Neuronal stem cell (in vitro differentiated cells): Measurements from ENCODE around the gene MGAT4B.

Source experiments
- DNase-seq: peaks from one replicate; pipeline ENCODE4 v3.0.0-alpha.2; 2013; ENCODE audit warnings: low spot score
- H2AFZ ChIP-seq: one replicate; pipeline ENCODE4 v1.6.1; 2013; ENCODE audit warnings: mild to moderate bottlenecking, low read length, inconsistent platforms
- H2AK5ac ChIP-seq: 2 replicates; pipeline ENCODE4 v1.6.1; 2013; ENCODE audit warnings: low read depth, mild to moderate bottlenecking, inconsistent platforms, low read length, moderate library complexity, mixed read lengths
- H2BK120ac ChIP-seq: 2 replicates; pipeline ENCODE4 v1.6.1; 2013; ENCODE audit warnings: low read depth, mild to moderate bottlenecking, inconsistent platforms, low read length, moderate library complexity, mixed read lengths
- H2BK12ac ChIP-seq: one replicate; pipeline ENCODE4 v1.6.1; 2013; ENCODE audit warnings: low read length, inconsistent platforms
- H2BK15ac ChIP-seq: 2 replicates; pipeline ENCODE4 v1.6.1; 2013; ENCODE audit warnings: mild to moderate bottlenecking, low read length, inconsistent platforms, mixed read lengths
- H2BK5ac ChIP-seq: one replicate; pipeline ENCODE4 v1.6.1; 2013; ENCODE audit warnings: inconsistent platforms, mild to moderate bottlenecking, low read length, moderate library complexity
- H3K14ac ChIP-seq: one replicate; pipeline ENCODE4 v1.6.1; 2013; ENCODE audit warnings: low read length, inconsistent platforms
- H3K18ac ChIP-seq: 2 replicates; pipeline ENCODE4 v1.6.1; 2013; ENCODE audit warnings: low read length, inconsistent platforms
- H3K23ac ChIP-seq: 2 replicates; pipeline ENCODE4 v1.6.1; 2013; ENCODE audit warnings: low read depth, mild to moderate bottlenecking, mixed read lengths, low read length, inconsistent platforms; ENCODE audit not compliant: poor library complexity
- H3K27ac ChIP-seq: replicated peaks from 3 replicates; pipeline ENCODE4 v1.5.1; 2013; ENCODE audit warnings: low read length, inconsistent platforms
- H3K27me3 ChIP-seq, 3 experiments: 2 replicates each; pipeline ENCODE4 v1.6.1; 2013; ENCODE audit warnings: low read length in 3 of 3, mild to moderate bottlenecking in 2 of 3, inconsistent platforms in 1 of 3, low read depth in 1 of 3, mixed read lengths in 1 of 3, moderate library complexity in 1 of 3; ENCODE audit not compliant: control insufficient read depth in 3 of 3, insufficient read depth in 3 of 3
- H3K36me3 ChIP-seq, 2 donors: replicated peaks in 1 of 2; 2 replicates each; pipeline ENCODE4 v1.6.1; 2013; ENCODE audit warnings: low read length in 2 of 2; ENCODE audit not compliant: control insufficient read depth in 2 of 2, insufficient read depth in 2 of 2
- H3K4ac ChIP-seq: 2 replicates; pipeline ENCODE4 v1.6.1; 2013; ENCODE audit warnings: inconsistent platforms, mild to moderate bottlenecking, low read length, moderate library complexity
- H3K4me1 ChIP-seq, 2 donors: 1 replicate in 1 of 2; 2 replicates in 1 of 2; pipeline ENCODE4 v1.6.1; 2013; ENCODE audit warnings: low read length in 2 of 2, low read depth in 1 of 2; ENCODE audit not compliant: control insufficient read depth in 2 of 2, insufficient read depth in 1 of 2
- H3K4me2 ChIP-seq: one replicate; pipeline ENCODE4 v1.6.1; 2013; ENCODE audit warnings: mild to moderate bottlenecking, low read length, inconsistent platforms; ENCODE audit not compliant: insufficient read depth, poor library complexity, severe bottlenecking
- H3K4me3 ChIP-seq, 2 donors: 2 replicates each; pipeline ENCODE4 v1.5.1; 2013; ENCODE audit warnings: low read length in 2 of 2, mild to moderate bottlenecking in 2 of 2, inconsistent platforms in 1 of 2, moderate library complexity in 1 of 2
- H3K79me1 ChIP-seq: one replicate; pipeline ENCODE4 v1.6.1; 2013; ENCODE audit warnings: low read depth, mild to moderate bottlenecking, inconsistent platforms, low read length, moderate library complexity
- H3K9ac ChIP-seq: one replicate; pipeline ENCODE4 v1.6.1; 2013; ENCODE audit warnings: mild to moderate bottlenecking, low read depth, low read length, inconsistent platforms; ENCODE audit not compliant: poor library complexity
- H3K9me3 ChIP-seq, 2 donors: replicated peaks in 1 of 2; 2 replicates each; pipeline versions ENCODE3 to v1.6.1; 2013; ENCODE audit warnings: low read length in 2 of 2, mild to moderate bottlenecking in 2 of 2, inconsistent platforms in 1 of 2, low read depth in 1 of 2, mixed read lengths in 1 of 2, moderate library complexity in 1 of 2; ENCODE audit not compliant: control insufficient read depth in 2 of 2, insufficient read depth in 1 of 2
- H4K8ac ChIP-seq: one replicate; pipeline ENCODE4 v1.6.1; 2013; ENCODE audit warnings: low read depth, mild to moderate bottlenecking, inconsistent platforms, low read length, moderate library complexity
- H4K91ac ChIP-seq: one replicate; pipeline ENCODE4 v1.6.1; 2013; ENCODE audit warnings: low read length, low read depth, mild to moderate bottlenecking, inconsistent platforms; ENCODE audit not compliant: poor library complexity
- WGBS, 2 donors: extraction: QIAGEN DNeasy Blood & Tissue Kit; methylation state at CpG; one replicate each; pipeline ENCODE4 v1.1.7; 2013; ENCODE audit warnings: missing lambda C conversion rate in 2 of 2, mixed read lengths in 1 of 2; ENCODE audit not compliant: insufficient read length in 2 of 2, insufficient replicate concordance in 1 of 2; ENCODE audit errors: extremely low coverage in 2 of 2; 5-methylcytosine and 5-hydroxymethylcytosine counted together

MGAT4B gene

DNA sequence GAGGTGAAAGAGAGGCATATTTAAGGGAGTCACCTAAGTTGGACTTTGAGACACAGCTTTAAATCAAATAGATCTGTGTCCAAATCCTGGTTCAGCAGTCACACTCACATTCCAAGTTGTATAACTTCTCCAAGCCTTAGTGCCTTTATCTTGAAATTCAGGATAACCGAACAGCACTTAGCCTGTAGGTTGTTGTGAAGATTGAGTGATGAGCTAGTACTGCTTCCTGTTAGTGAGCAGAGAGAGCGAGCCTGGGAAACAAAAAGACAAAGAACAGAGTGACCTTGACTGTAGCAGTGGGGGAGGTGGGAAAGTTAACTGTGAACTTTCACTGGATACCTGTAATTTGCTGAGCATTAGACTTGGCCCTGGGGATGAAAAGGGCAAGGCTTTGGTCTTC, 51.6 kb downstream of the MGAT4B start:
- WGBS, 2 donors, result no CpG with 5 or more reads among the region's 2 CpGs
- Histone ChIP-seq H2AK5ac (no peak overlapping the region), H3K23ac (no peak overlapping the region), H3K79me1 (peaks cover 5% of the 10 kb centered on the region), H4K91ac (no peak overlapping the region), H2BK15ac (no peak overlapping the region), H4K8ac (no peak overlapping the region), H3K9me3 (no peaks in the 10 kb centered on the region), H3K36me3 (peaks cover 2 to 25% of the 10 kb centered on the region in 2 donors), H2BK5ac (no peak overlapping the region), H2BK12ac (no peak overlapping the region), H3K9ac (no peak overlapping the region), H3K27me3 (no peaks in the 10 kb centered on the region), H2AFZ (no peak overlapping the region), H3K18ac (no peak overlapping the region), H2BK120ac (no peak overlapping the region), H3K27ac (no peak overlapping the region), H3K4me2 (no peak overlapping the region), H3K4me1 (peaks cover 0 to 13% of the 10 kb centered on the region in 2 donors), H3K14ac (no peak overlapping the region), H3K4ac (no peak overlapping the region), H3K4me3 (no peak overlapping the region)
- no peak for DNase-seq

DNA sequence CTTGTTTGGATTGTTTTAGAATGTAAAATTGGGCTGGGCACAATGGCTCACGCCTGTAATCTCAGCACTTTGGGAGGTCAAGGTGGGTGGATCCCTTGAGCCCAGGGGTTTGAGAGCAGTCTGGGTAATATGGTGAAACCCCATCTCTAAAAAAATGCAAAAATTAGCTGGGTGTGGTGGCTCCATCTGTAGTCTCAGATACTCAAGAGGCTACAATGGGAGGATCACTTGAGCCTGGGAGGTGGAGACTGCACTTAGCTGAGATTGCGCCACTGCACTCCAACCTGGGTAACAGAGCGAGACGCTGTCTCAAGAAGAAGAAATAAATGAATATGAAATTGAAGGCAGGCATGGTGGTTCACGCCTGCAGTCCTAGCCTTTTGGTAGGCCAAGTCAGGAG, 52.7 kb downstream of the MGAT4B start:
- Histone ChIP-seq H3K18ac (no peak overlapping the region), H2BK120ac (no peak overlapping the region), H2AFZ (no peak overlapping the region), H2BK5ac (no peak overlapping the region), H3K23ac (no peak overlapping the region), H3K9ac (no peak overlapping the region), H3K4ac (no peak overlapping the region), H2BK12ac (no peak overlapping the region), H3K4me2 (no peak overlapping the region), H3K4me1 (peaks cover 0 to 12% of the 10 kb centered on the region in 2 donors), H3K9me3 (peaks cover 3 to 4% of the 10 kb centered on the region in 2 donors), H2BK15ac (no peak overlapping the region), H3K36me3 (peaks cover 7 to 32% of the 10 kb centered on the region in 2 donors), H4K91ac (no peak overlapping the region), H3K4me3 (no peak overlapping the region), H4K8ac (no peak overlapping the region), H3K79me1 (peaks cover 3% of the 10 kb centered on the region), H2AK5ac (no peak overlapping the region), H3K27ac (no peak overlapping the region), H3K27me3 (no peaks in the 10 kb centered on the region), H3K14ac (no peak overlapping the region)
- DNase-seq, result no peak
- no CpG with 5 or more reads among the region's 5 CpGs for WGBS, 2 donors

DNA sequence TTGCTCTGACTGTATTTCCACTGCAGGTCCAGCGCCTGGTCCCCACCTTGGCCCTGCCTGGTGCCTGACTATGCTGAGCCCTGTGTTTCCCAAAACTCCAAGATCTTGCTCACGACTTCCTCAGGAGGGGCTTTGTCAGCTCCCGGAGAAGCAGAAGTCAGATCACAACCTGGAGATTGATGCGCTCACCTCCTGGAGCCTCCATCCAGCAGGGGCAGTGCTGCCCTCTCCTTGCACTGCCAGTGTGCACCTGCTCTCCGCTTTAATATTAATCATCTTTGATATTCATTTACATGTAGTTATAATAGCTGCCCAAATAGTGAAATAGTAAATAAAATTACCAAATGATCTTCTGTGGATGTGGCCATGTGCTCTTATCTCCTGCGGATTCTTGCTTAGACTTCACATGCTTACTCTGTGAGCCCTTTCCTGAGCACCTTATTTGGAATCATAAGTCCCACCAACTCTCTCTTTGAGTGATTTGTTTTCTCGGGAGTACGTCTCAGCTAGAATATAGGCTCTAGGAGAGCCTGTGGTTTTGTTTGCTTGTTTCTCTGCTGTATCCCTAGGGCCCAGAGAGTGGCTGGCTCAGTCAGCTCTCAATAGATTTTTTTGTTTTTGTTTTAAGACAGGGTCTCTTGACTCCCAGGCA, 56.7 kb downstream of the MGAT4B start:
- Histone ChIP-seq H4K8ac (no peak overlapping the region), H2BK12ac (no peak overlapping the region), H3K23ac (no peak overlapping the region), H4K91ac (no peak overlapping the region), H3K9me3 (peaks cover 3 to 14% of the 10 kb centered on the region in 2 donors), H3K9ac (no peak overlapping the region), H3K79me1 (peaks cover 3% of the 10 kb centered on the region), H3K4me1 (peaks cover 0 to 8% of the 10 kb centered on the region in 2 donors), H3K18ac (no peak overlapping the region), H2BK5ac (no peak overlapping the region), H3K4ac (no peak overlapping the region), H2AK5ac (no peak overlapping the region), H3K14ac (no peak overlapping the region), H3K4me3 (no peak overlapping the region), H2BK120ac (no peak overlapping the region), H3K27me3 (no peaks in the 10 kb centered on the region), H3K27ac (peak overlapping the region; percentile 39), H2AFZ (no peak overlapping the region), H3K36me3 (peaks cover 7 to 50% of the 10 kb centered on the region in 2 donors), H3K4me2 (no peak overlapping the region), H2BK15ac (no peak overlapping the region)
- WGBS, 2 donors, result no CpG with 5 or more reads among the region's 8 CpGs
- no peak for DNase-seq

DNA sequence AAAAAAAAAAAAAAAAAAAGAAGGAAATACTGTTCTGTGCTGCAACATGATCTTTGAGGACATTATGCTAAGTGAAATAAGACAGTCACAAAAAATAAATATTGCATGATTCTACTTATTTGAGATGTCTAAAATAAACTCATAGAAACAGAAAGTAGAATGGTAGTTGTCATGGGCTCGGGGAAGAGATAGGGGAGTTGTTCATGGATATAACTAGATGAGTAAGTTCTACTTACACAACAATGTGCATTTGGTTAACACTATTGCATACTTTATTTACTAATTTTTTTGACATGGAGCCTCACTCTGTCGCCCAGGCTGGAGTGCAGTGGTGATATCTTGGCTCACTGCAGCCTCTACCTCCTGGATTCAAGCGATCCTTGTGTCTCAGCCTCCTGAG, 58.9 kb downstream of the MGAT4B start:
- Histone ChIP-seq H3K18ac (no peak overlapping the region), H3K4me3 (no peak overlapping the region), H2BK5ac (no peak overlapping the region), H3K79me1 (peaks cover 3% of the 10 kb centered on the region), H3K9me3 (peaks cover 3 to 14% of the 10 kb centered on the region in 2 donors), H3K36me3 (peaks cover 7 to 54% of the 10 kb centered on the region in 2 donors), H2BK12ac (no peak overlapping the region), H3K4me2 (no peak overlapping the region), H3K9ac (no peak overlapping the region), H3K23ac (no peak overlapping the region), H3K4ac (no peak overlapping the region), H3K27ac (no peak overlapping the region), H3K14ac (no peak overlapping the region), H3K4me1 (no peaks in the 10 kb centered on the region), H2AFZ (no peak overlapping the region), H4K8ac (no peak overlapping the region), H4K91ac (no peak overlapping the region), H3K27me3 (no peaks in the 10 kb centered on the region), H2BK15ac (no peak overlapping the region), H2AK5ac (no peak overlapping the region), H2BK120ac (no peak overlapping the region)
- no peak for DNase-seq
- WGBS, 2 donors, result no CpG with 5 or more reads among the region's 3 CpGs
